Stimulated activated CD8-positive, alpha-beta memory T cell treated with anti-CD3 and anti-CD28 coated beads, Interleukin-4, amount 100 ng/mL, for 24 hours (primary cell): Measurements from ENCODE around the gene ARHGEF39.
"Not testable (repeated sequence)": the region's sequence is repeated elsewhere in the genome, so short reads cannot be mapped to it uniquely, and the experiment has no call there.

Source experiments
- DNase-seq: peaks from one replicate; pipeline ENCODE4 v3.0.0-alpha.2; 2020; ENCODE audit warnings: low read depth

Gene ARHGEF39

DNA sequence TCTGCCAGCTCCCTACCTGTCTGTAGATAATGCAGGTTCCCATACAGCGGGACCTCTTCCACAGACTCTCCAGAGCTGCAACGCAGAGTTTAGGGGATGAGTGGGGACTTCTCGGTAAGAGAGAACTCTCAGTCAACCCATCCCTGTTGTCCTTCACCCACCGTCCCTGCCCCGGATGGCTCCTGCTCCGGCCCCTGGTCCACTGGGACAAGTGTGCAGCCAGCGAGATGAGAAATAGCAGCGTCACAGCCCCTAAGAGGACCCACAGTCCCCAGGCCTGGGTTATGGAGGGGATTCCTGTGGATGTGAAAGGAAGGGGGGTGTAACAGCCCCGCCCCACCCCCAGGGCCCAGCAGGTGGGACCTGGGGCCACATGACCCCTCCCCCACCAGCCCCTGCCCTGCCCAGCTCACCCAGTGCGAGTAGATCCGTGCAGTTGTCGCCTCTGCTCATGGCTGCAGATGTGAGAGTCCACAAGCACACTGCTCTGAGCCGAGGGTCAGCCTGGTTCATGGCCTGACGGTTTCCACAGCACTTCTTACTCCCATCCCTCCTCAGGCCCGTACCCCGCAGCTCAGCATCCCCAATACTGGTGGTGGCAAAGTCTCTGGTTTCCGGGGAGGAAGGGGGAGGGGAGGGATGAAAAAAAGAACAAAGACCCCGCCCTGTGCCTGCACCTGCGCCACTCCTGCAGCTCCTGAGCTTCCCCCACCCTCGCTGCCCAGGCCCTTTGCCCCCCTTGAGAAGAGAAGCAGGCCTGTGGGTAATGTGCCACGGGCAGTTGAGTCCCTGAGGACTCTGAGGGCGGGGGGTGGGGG lies 14.4 kb downstream of the ARHGEF39 start, which contains the start of gene SIT1:
Gene SIT1 (minus strand): TSS at position 591 of the 818 bp plus-strand sequence. CDS start 78 bp downstream, at position 513.
- no peak for DNase-seq

GRCh38 chr9:35649431-35650340 lies 15.3 kb downstream of the ARHGEF39 start:
- no peak for DNase-seq

DNA sequence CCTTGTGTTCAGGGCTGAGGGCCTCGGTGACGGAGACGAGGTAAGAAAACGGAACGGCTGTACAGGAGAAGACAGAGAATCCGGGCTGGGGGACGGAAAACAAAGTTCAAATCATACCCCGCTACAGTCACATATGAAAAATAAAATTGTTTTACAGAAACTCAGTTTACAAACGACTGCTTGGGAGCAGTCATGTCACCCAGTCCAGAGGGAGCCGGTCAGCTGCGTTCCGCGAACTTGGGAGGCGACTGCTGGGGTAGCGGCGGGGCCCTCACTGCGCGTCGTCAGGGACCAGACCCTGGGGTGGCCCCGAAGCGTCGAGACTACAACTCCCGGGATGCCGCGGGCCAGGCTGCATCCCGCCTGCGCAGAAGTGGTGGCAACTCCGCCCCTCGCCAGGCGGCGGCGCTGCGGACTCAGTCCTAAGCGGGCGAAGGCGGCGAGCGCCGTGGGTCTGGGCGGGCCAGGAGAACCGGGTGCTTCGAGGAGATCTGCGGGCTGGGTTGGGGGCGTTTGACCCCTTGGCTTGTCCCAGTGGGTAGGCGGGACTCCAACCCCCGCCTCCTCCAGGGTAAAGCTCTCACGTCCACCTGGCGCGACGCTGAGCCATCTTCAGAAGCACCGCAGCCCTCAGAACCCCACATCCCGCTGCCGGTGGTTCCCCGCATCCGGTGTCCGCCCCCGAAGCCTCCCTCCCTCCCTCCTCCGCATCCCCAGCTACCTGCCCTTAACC lies 18.3 kb downstream of the ARHGEF39 start:
- DNase-seq = peak; percentile 84

DNA sequence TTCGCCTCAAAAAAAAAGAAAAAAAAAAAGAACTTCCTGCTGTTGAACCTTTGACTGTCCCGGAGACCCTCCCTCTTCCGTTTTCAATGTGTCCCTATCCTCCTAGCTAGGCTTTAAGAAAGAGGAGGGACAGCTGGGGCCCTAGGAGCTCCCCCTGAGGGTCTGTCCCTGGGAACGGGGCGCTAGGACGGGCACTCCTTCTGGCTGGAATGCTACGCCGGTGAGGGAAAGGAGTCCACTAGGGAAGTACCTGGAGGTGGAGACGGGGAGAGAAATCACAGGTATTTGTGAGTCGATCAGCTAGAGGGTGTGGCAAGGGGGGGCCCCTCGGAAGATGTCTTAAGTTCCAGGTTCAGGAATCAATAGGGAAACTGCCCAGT lies 18.9 kb downstream of the ARHGEF39 start:
- DNase-seq = no peak

GRCh38 chr9:35645736-35646135 lies 19.3 kb downstream of the ARHGEF39 start:
- DNase-seq = not testable (repeated sequence)

- no peak for DNase-seq
Observed at GRCh38 chr9:35643046-35643445, 21.9 kb downstream of the ARHGEF39 start.

DNA sequence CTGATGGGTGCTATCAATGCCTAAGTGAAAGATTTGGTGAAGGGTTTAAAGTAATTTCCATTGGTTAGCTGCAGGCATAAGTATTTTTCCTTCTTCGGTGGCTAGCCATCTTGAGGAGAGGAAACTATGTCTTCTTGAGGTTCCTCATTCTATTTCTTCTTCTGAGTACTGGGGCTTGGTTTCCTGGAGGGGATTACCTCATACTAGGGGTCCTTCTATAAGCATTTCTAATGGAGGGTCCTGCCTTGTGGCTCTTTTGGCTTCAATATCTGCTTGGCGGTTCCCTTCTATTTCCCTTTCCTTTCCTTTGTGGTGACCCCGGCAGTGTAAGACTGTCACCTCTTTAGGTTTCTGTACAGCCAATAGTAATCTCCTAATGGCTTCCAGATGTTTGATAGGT lies 23.5 kb downstream of the ARHGEF39 start:
- not testable (repeated sequence) for DNase-seq

- not testable (repeated sequence) for DNase-seq
Observed at GRCh38 chr9:35640431-35640830, 24.6 kb downstream of the ARHGEF39 start.

DNA sequence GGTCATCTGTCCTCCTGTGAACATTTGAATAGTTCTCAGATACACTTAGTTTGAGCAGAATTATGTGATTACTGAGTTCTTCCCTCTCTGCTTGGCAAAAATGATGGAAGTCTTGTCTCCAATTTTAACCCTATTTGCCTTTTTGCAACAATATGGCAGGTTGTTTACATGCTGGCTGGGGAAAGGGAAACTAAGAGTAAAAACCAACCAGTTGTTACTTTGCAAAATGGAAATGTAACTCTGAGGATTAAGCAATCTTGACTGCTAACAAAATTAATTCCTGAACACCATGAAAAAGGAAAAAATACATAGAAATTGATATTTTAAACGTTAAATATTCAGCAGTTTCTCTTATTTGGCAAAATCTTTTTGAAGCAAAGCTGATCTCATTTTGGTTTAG lies 25.4 kb downstream of the ARHGEF39 start:
- DNase-seq = no peak

- DNase-seq = not testable (repeated sequence)
Observed at GRCh38 chr9:35639225-35639624, 25.8 kb downstream of the ARHGEF39 start.

DNA sequence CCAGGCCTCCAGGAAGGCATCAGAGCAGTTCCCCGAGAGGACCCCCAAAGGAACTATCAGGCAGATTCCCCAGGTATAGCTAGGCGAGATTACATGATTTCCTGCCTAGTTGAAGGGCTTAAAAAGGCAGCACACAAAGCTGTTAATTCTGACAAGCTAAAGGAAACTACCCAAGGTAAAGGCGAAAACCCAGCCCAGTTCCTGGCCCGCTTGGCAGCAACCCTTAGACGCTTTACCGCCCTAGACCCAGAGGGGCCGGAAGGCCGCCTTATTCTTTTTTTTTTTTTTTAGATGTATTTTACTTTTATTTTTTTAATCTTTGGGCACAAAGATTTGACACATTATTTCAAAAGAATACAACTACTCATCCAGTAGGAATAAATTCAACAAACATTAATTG lies 26.2 kb downstream of the ARHGEF39 start:
- not testable (repeated sequence) for DNase-seq

DNA sequence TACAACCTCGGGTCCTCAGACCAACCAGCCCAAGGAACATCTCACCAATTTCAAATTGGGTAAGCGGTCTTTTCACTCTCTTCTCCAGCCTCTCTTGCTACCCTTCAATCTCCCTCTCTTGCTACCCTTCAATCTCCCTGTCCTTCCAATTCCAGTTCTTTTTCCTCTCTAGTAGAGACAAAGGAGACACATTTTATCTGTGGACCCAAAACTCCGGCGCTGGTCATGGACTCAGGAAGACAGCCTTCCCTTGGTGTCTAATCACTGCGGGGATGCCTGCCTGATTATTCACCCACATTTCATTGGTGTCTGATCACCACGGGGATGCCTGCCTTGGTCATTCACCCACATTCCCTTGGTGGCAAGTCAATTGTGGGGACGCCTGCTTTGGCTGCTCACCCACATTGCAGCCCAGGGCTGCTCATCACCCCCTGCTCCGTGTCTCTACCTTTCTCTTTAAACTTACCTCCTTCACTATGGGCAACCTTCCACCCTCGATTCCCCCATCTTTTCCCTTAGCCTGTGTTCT lies 27.5 kb downstream of the ARHGEF39 start:
- DNase-seq = not testable (repeated sequence)

DNA sequence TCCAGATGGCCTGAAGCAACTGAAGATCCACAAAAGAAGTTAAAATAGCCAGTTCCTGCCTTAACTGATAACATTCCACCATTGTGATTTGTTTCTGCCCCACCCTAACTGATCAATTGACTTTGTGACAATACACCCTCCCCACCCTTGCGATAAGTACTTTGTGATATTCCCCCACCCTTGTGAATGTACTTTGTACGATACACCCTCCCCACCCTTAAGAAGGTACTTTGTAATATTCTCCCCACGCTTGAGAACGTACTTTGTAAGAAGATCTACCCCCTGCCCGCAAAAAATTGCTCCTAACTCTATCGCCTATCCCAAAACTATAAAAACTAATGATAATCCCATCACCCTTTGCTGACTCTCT lies 28.1 kb downstream of the ARHGEF39 start:
- not testable (repeated sequence) for DNase-seq

DNA sequence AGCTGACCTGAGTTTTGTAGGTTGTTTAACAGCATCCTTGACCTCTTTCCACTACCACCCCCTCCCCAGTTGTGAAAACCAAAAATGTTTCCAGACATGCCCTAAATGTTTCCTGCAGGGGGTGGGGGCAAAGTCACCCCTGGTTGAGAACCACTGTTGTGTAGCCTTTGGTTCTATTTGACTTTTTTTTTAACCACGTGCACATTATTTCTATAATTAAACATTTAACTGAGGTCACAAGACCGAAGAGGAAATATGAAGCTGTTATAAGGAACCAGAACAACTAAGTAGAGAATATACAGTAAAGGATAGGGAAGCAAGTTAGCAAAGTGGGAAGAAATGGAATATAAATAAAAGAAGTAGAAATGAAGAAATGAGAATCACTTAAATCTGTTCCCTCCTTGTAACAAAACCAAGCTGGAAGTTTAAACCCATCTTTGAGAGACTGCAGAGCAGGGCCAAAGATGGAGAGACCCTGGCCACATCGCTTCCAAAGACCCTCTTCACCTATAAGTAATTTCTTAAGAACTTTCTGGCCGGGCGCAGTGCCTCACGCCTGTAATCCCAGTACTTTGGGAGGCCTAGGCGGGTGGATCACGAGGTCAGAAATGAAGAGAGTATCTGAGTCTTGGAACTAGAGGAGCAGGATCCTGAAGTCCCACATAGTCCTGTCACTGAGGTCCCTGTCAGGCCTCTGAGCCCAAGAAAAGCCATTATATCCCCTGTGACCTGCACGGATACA lies 28.7 kb downstream of the ARHGEF39 start:
- DNase-seq = no peak

- no peak for DNase-seq
Observed at GRCh38 chr9:35635730-35636129, 29.3 kb downstream of the ARHGEF39 start.

DNA sequence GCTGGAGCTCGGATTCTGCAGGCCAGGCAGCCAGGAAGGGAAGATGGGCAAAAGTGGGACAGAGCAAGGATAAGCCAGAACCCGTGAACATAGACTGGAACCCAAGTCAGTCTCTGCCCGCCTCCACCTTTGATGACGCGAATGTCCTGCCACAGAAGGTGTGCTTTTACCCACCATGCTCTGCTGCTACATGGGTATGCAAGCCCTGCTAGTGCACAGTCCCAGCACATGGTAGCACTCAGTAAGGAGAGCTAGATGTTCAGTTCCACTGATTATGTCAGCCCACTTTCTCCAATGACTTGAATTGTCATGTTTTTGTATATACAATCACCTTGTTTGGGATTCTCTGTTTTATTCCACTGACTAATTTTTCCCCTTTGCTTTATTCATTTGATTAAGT lies 35.4 kb downstream of the ARHGEF39 start:
- DNase-seq = no peak

DNA sequence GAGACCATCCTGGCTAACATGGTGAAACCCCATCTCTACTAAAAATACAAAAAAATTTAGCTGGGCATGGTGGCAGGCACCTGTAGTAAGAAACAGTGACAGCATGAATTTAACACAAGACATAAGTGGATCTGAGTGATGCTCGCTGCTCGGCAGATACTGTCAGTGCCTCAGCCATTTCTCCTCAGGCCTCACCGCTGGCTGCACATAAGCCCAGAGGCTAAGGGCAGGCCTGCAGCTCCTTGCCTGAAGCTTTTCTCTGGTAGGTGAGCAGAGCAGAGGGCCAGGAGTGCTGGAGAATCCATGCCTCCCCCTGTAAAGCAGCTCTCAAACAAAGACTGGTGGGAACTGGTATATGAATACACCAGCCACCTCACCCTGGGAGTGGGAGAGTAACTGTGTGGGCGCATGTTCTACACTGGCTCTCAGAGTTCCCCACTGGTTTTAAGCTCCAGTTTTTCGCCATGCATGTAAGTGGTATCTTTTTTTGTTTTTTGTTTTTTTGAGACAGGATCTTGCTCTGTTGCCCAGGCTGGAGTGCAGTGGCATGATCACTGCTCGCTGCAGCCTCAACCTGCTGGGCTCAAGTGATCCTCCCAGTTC lies 36.5 kb downstream of the ARHGEF39 start:
- no peak for DNase-seq

GRCh38 chr9:35627575-35627974 lies 37.4 kb downstream of the ARHGEF39 start:
- no peak for DNase-seq

GRCh38 chr9:35619800-35620158 lies 45.2 kb downstream of the ARHGEF39 start:
- DNase-seq = peak; percentile 31

GRCh38 chr9:35618854-35619799 lies 45.9 kb downstream of the ARHGEF39 start:
- peak; percentile 28 for DNase-seq
